PC-3 (cell line): ENCODE measurements around the gene PACRG.

Experiments
- CTCF ChIP-seq: fragments of 300-600 bp; sonication (generic); conservative IDR thresholded peaks from 2 replicates; pipeline ENCODE4 v1.5.1; 2017; ENCODE audit warnings: antibody characterized with exemption, low read depth, mild to moderate bottlenecking, low read length
- EZH2 ChIP-seq: fragments of 300-600 bp; sonication (generic); IDR thresholded peaks from one replicate; pipeline ENCODE4 v1.6.1; 2017; ENCODE audit warnings: antibody characterized with exemption, mild to moderate bottlenecking, low read length; ENCODE audit not compliant: unreplicated experiment
- EZH2phosphoT487 ChIP-seq: fragments of 300-600 bp; sonication (generic); IDR thresholded peaks from 2 replicates; pipeline ENCODE4 v1.6.1; 2018; ENCODE audit warnings: mild to moderate bottlenecking, antibody characterized with exemption, low read length, borderline replicate concordance

GRCh38 chr6:162727322-162728182 is at the start of gene PACRG, which contains the start of gene PRKN:
- no peak for TF ChIP-seq CTCF
- no peak for TF ChIP-seq EZH2
- TF ChIP-seq EZH2phosphoT487 = no peak
